Omental fat pad (tissue), 4 donors: ENCODE results near the gene OR13J1. TPM values are rescaled to one million over a fixed set of nuclear protein-coding genes. Genes with fewer than 3 reads are reported as not detected.

Experiments
- total RNA-seq, 4 donors: library from RNA; depleted of rRNA; stranded (reverse); fragments of >200 nt; gene quantifications; one replicate each; pipeline ENCODE4 v1.1.0, GENCODE V29; 2016

OR13J1 gene
- total RNA-seq, 4 donors from 2014 or later = not detected

Other genes with a start within 250 kb of the OR13J1 start
- 1 to 10 TPM in 3 of 4 donors, under 1 TPM in 1; 0.74 to 5.2 (median 1.1) TPM for gene SIT1, start 219.5 kb downstream of the OR13J1 start, total RNA-seq
- gene RMRP, start 212.4 kb downstream of the OR13J1 start, total RNA-seq = 1,000 to 10,000 TPM in 3 of 4 donors, 100 to 1,000 TPM in 1; 841 to 3,200 (median 2,180) TPM
- 100 to 1,000 TPM in 1 of 4 donors, 10 to 100 TPM in 3; 35.8 to 108 (median 52.5) TPM for gene CCDC107, start 212.1 kb downstream of the OR13J1 start, total RNA-seq
- 1 to 10 TPM in 1 of 4 donors, under 1 TPM in 2, not detected in 1; 0.36 to 2.8 (median 0.65) TPM for gene ARHGEF39, start 205.2 kb downstream of the OR13J1 start, total RNA-seq
- 10 to 100 TPM in 1 of 4 donors, 1 to 10 TPM in 1, under 1 TPM in 1, not detected in 1; 0.82 to 35.4 (median 2.0) TPM for gene CA9, start 196.5 kb downstream of the OR13J1 start, total RNA-seq
- 100 to 1,000 TPM; 150 to 301 (median 237) TPM for gene TPM2, start 180.5 kb downstream of the OR13J1 start, total RNA-seq
- 100 to 1,000 TPM; 301 to 553 (median 412) TPM for gene TLN1, start 138.2 kb downstream of the OR13J1 start, total RNA-seq
- 10 to 100 TPM; 43.2 to 48.3 (median 45.8) TPM for gene CREB3, start 137.7 kb downstream of the OR13J1 start, total RNA-seq
- 10 to 100 TPM; 33.7 to 94.7 (median 57.9) TPM for gene GBA2, start 121.2 kb downstream of the OR13J1 start, total RNA-seq
- gene RGP1, start 121.1 kb downstream of the OR13J1 start, total RNA-seq = 10 to 100 TPM; 12.7 to 19.2 (median 17.5) TPM
- gene MSMP, start 116.1 kb downstream of the OR13J1 start, total RNA-seq = not detected
- gene NPR2, start 78.8 kb downstream of the OR13J1 start, total RNA-seq = 10 to 100 TPM; 13.7 to 28.2 (median 24.3) TPM
- gene SPAG8, start 58.1 kb downstream of the OR13J1 start, total RNA-seq = 1 to 10 TPM in 2 of 4 donors, under 1 TPM in 1, not detected in 1; 0.65 to 2.8 (median 2.0) TPM
- gene HINT2, start 55.4 kb downstream of the OR13J1 start, total RNA-seq = 10 to 100 TPM; 19.8 to 49.7 (median 40.6) TPM
- gene FAM221B, start 41.7 kb downstream of the OR13J1 start, total RNA-seq = not detected
- gene TMEM8B, start 41.2 kb downstream of the OR13J1 start, total RNA-seq = 10 to 100 TPM in 1 of 4 donors, 1 to 10 TPM in 3; 2.7 to 13.2 (median 4.6) TPM
- 10 to 100 TPM in 2 of 4 donors, 1 to 10 TPM in 2; 5.1 to 17.5 (median 11.3) TPM for gene HRCT1, start 35.8 kb upstream of the OR13J1 start, total RNA-seq
- 10 to 100 TPM in 3 of 4 donors, 1 to 10 TPM in 1; 5.6 to 70.1 (median 18.4) TPM for gene SPAAR, start 39.1 kb upstream of the OR13J1 start, total RNA-seq
- gene OR2S2, start 87.8 kb upstream of the OR13J1 start, total RNA-seq = not detected
- gene RECK, start 166.5 kb upstream of the OR13J1 start, total RNA-seq = 10 to 100 TPM; 15.0 to 27.7 (median 21.7) TPM